AG09309 (cell line): ENCODE results near the gene CAMTA2.

ENCODE experiments used
- DNase-seq: peaks from one replicate; pipeline ENCODE4 v3.0.0-alpha.2; 2010; ENCODE audit warnings: low read depth
- H3K4me3 ChIP-seq: 2 replicates; pipeline ENCODE4 v1.5.1; 2011; ENCODE audit warnings: mild to moderate bottlenecking, low read depth, low read length, moderate library complexity; ENCODE audit not compliant: control insufficient read depth
- TF ChIP-seq, protein P1 (sequence below): IDR thresholded peaks from 2 replicates; pipeline ENCODE4 v1.5.1; 2011; ENCODE audit warnings: mild to moderate bottlenecking, low read depth, low read length, inconsistent platforms; ENCODE audit not compliant: insufficient read depth, control insufficient read depth; ENCODE audit errors: missing control alignments

Gene CAMTA2

DNA sequence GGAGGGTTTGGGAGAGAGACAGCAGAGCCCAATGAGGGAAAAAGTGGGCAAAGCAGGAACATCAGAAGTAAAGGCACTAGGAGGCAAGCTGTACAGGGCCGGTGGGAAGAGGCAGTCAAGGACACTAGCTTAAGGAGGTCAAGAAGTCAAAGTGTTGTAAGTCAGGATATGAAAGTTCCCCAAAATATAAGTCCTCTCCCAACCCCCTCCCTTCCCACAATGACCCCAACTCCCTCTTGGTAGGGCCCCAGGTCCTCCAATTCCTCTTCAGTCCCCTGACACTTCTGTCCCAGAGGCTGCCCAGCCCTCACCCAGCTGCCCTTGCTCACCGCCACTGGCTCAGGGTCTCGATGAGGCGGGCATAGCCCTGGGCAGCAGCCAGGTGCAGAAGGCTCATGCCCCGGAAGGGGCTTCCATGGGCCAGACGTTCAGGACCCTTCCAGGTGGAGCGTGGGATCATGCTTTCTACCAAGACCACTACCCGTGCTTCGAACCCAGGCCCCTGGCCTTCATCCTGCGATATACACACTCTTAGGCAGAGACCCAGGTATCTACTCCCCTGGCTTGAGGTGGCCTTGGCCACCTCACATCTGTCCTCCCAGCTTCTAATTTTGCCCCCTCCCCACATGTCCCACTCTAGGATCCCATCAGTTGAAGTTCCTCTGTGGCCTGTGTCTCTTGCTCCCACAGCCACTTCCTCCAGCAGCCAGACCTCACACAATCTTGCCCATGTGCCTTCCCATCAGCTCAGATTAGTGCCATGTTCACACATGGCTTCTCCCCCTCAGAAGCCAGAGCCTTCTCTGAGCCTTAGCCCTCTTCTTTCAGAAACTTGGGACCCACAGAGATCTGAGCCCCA, 14.0 kb downstream of the CAMTA2 start:
- TF ChIP-seq, protein P1, sequence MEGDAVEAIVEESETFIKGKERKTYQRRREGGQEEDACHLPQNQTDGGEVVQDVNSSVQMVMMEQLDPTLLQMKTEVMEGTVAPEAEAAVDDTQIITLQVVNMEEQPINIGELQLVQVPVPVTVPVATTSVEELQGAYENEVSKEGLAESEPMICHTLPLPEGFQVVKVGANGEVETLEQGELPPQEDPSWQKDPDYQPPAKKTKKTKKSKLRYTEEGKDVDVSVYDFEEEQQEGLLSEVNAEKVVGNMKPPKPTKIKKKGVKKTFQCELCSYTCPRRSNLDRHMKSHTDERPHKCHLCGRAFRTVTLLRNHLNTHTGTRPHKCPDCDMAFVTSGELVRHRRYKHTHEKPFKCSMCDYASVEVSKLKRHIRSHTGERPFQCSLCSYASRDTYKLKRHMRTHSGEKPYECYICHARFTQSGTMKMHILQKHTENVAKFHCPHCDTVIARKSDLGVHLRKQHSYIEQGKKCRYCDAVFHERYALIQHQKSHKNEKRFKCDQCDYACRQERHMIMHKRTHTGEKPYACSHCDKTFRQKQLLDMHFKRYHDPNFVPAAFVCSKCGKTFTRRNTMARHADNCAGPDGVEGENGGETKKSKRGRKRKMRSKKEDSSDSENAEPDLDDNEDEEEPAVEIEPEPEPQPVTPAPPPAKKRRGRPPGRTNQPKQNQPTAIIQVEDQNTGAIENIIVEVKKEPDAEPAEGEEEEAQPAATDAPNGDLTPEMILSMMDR: no peak
- no peak overlapping the region for H3K4me3 ChIP-seq
- DNase-seq: no peak

DNA sequence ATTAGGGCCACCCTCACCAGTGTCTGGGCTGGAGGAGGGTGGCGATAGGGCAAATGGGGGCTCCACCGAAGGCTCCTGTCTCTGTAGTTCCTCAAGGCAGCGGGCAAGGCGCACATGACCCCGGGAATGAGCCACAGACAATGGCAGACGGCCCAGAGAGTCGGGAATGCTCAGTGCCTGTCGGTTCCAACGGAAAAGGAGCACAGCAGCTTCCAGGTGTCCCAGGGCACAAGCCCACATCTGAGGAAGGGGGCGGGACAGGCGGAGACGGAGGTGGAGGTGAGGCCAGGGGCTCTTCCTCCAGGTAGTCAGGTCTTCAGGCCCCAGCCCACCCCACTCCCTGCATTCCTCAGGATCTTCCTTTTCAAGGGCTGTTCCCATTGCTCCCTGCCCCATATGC, 14.7 kb downstream of the CAMTA2 start:
- TF ChIP-seq, protein P1: no peak

DNA sequence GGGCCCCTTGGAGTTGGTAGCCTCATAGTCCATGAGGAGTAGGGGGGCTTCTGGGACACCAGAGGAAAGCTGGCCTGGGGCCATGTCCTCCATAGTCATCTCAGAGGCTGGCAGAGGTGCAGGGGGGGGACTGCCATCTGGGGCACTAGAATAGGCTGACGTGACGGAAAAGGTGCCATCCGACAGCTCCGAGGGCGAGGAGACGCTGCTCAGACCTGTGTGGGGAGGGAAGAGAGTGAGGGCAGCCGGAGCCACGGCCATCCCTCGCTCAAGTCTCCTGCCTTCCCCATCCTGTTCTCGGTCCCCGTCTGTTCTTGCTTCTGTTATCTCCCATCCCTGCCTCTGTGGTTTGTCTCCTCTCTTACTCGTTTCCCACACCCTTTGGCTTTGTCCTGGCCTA, 15.2 kb downstream of the CAMTA2 start:
- DNase-seq: no peak
- H3K4me3 ChIP-seq: no peak overlapping the region
- TF ChIP-seq, protein P1: no peak

More for the DNA sequence above, 14.7 kb downstream of the CAMTA2 start:
- H3K4me3 ChIP-seq: no peak overlapping the region
- no peak for DNase-seq

GRCh38 chr17:4971826-4972225, 15.6 kb downstream of the CAMTA2 start:
- DNase-seq: no peak
- TF ChIP-seq, protein P1: no peak

GRCh38 chr17:4970273-4970672, 17.2 kb downstream of the CAMTA2 start:
- DNase-seq: no peak
- TF ChIP-seq, protein P1: no peak
- no peak overlapping the region for H3K4me3 ChIP-seq

More at GRCh38 chr17:4971826-4972225, 15.6 kb downstream of the CAMTA2 start:
- no peak overlapping the region for H3K4me3 ChIP-seq

DNA sequence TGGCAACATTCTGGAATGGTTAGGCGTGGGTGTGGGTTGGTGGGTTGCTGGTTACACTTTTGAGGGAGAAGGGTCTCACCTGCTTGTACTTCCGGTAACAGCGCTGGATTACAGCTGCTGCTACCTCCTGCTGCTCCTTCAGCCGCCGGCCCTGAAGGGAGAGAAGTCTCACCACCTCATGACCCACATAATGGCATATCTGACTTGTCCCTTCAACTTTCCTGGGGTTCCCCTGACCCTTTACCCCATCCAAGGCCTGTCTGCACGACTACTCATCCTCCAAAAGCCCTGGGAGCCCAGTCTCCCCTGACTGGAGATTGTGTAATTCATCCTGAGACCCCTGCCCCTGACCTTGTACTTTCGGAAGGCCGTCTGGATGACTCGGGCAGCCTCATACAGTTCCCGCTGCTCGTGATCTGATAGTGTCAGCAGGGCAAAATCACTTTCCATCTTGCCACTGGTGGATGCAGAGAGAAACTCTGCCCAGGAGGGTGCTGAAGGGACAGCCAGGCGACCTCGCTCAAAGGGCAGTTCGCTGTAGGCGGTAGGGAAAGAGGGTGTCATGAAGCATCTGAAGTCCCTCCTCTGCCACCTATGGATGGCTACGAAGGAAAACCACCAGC, 17.8 kb downstream of the CAMTA2 start:
- no peak for DNase-seq
- TF ChIP-seq, protein P1: no peak
- H3K4me3 ChIP-seq: peak overlapping the region; percentile 87
